ENCODE results near the gene KCNK10.
"Not testable (repeated sequence)": the region's sequence is repeated elsewhere in the genome, so short reads cannot be mapped to it uniquely, and the experiment has no call there.

Gene KCNK10

DNA sequence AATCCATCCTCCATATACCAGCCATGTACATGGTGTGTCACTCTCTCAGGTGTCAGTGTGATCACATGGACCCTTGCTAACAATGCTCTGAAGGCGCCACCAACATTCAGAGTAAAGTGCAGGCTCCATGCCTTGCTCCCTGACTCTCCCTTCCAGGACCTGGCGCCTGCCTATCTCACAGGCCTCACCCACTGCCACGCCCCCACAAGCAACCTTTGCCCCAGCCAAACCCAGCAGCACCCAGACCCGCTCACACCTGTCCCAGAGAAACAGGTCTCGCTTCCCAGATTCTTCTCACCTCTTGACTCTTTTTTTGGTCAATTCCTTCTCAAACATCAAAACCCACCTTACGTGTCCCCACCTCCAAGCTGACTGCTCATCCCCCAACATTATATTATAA lies 52.3 kb downstream of the KCNK10 start:
- H3K36me3 ChIP-seq (ENCODE audit: control insufficient read depth in 2 of 2, insufficient read depth in 2 of 2, low read length in 2 of 2): no peaks in the 10 kb centered on the region
- H3K4me1 ChIP-seq (ENCODE audit: control insufficient read depth, insufficient read depth, low read length): no peaks in the 10 kb centered on the region
- no peaks in the 10 kb centered on the region for H3K9me3 ChIP-seq (ENCODE audit: control insufficient read depth in 2 of 2, low read length in 2 of 2)
- no peak overlapping the region for H3K4me3 ChIP-seq (ENCODE audit: low read length in 2 of 2)
- H3K27ac ChIP-seq (ENCODE audit: low read length): no peak overlapping the region
- no peak overlapping the region for H3K9ac ChIP-seq (ENCODE audit: low read length in 2 of 2)
- H3K27me3 ChIP-seq (ENCODE audit: control insufficient read depth in 1 of 2, insufficient read depth in 2 of 2, low read length in 2 of 2): peaks cover 0 to 2% of the 10 kb centered on the region in 2 donors

DNA sequence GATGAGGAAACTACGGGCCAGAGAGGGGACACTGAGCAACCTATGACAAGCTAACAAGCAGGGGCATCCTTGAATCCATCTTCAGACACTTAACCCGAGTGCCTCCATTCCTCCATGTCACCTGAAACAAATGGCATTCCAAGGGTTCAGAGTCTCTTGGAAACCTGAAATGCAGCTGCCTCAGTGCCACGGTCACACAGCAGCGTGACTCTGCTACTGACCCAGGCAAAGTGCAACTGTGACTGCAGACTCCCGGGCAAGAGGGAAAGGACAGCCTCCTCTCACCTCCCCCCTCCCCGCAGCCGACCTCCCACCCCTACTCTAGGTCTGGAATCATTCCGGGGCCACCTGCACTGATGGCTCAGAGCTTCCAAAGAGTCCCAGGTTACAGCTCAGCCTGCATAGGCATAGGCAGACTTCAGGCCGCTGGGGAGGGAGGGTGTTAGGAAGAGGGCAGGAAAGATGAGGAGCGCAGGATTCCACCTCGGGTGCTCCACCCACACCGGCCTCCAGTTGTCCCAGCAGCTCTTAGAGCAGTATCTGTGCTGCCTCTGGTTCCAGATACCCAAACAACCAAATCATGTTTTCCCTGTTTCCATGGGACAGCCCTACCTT lies 53.2 kb downstream of the KCNK10 start:
- no peaks in the 10 kb centered on the region for H3K9me3 ChIP-seq (ENCODE audit: control insufficient read depth in 2 of 2, low read length in 2 of 2)
- peaks cover 0 to 2% of the 10 kb centered on the region in 2 donors for H3K27me3 ChIP-seq (ENCODE audit: control insufficient read depth in 1 of 2, insufficient read depth in 2 of 2, low read length in 2 of 2)
- no peak overlapping the region for H3K9ac ChIP-seq (ENCODE audit: low read length in 2 of 2)
- H3K27ac ChIP-seq (ENCODE audit: low read length): no peak overlapping the region
- no peak overlapping the region for H3K4me3 ChIP-seq (ENCODE audit: low read length in 2 of 2)
- no peaks in the 10 kb centered on the region for H3K36me3 ChIP-seq (ENCODE audit: control insufficient read depth in 2 of 2, insufficient read depth in 2 of 2, low read length in 2 of 2)
- no peaks in the 10 kb centered on the region for H3K4me1 ChIP-seq (ENCODE audit: control insufficient read depth, insufficient read depth, low read length)

DNA sequence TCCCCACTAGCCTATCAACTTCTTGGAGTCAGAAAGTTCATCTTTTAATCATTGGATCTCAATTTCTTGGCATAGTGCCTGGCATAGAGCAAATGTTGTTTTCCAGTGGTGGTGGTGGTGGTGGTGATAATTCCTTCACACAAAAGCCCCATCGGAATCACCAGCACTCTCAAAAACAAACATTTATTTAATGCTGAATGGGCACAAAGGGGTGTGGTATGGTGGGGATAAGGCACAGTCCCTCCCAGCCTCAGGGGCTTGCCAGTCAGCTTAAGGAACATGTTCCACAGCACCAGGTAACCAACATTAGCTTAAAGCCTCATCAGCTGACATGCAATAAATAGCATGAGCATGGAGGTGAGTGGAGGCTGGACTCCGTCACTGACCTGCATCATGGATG lies 56.6 kb downstream of the KCNK10 start:
- H3K9ac ChIP-seq (ENCODE audit: low read length in 2 of 2): no peak overlapping the region
- H3K4me1 ChIP-seq (ENCODE audit: control insufficient read depth, insufficient read depth, low read length): no peaks in the 10 kb centered on the region
- H3K4me3 ChIP-seq (ENCODE audit: low read length in 2 of 2): no peak overlapping the region
- H3K27ac ChIP-seq (ENCODE audit: low read length): no peak overlapping the region
- peaks cover 0 to 2% of the 10 kb centered on the region in 2 donors for H3K27me3 ChIP-seq (ENCODE audit: control insufficient read depth in 1 of 2, insufficient read depth in 2 of 2, low read length in 2 of 2)
- no peaks in the 10 kb centered on the region for H3K9me3 ChIP-seq (ENCODE audit: control insufficient read depth in 2 of 2, low read length in 2 of 2)
- no peaks in the 10 kb centered on the region for H3K36me3 ChIP-seq (ENCODE audit: control insufficient read depth in 2 of 2, insufficient read depth in 2 of 2, low read length in 2 of 2)

DNA sequence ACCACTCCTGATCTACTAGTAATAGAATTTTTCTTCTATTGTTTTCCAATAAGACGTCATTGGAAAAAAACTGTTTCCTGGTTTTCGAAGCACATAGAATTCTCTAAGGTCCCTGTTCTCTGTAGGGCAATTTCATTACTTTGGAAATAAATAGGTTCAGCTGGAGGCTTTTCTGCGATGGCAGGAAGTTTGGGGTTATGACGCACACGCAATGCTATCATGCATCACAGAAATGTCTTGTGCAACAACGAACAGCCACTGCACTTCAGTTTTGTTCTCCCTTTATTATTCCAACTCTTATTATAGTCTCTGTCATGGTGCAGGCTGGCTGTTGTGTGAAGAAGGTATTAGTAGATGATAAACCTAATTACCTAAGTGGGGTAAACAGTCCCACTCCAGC lies 59.0 kb downstream of the KCNK10 start:
- no peaks in the 10 kb centered on the region for H3K9me3 ChIP-seq (ENCODE audit: control insufficient read depth in 2 of 2, low read length in 2 of 2)
- H3K36me3 ChIP-seq (ENCODE audit: control insufficient read depth in 2 of 2, insufficient read depth in 2 of 2, low read length in 2 of 2): no peaks in the 10 kb centered on the region
- no peaks in the 10 kb centered on the region for H3K27me3 ChIP-seq (ENCODE audit: control insufficient read depth in 1 of 2, insufficient read depth in 2 of 2, low read length in 2 of 2)
- H3K9ac ChIP-seq (ENCODE audit: low read length in 2 of 2): no peak overlapping the region
- H3K27ac ChIP-seq (ENCODE audit: low read length): no peak overlapping the region
- no peaks in the 10 kb centered on the region for H3K4me1 ChIP-seq (ENCODE audit: control insufficient read depth, insufficient read depth, low read length)
- H3K4me3 ChIP-seq (ENCODE audit: low read length in 2 of 2): no peak overlapping the region

DNA sequence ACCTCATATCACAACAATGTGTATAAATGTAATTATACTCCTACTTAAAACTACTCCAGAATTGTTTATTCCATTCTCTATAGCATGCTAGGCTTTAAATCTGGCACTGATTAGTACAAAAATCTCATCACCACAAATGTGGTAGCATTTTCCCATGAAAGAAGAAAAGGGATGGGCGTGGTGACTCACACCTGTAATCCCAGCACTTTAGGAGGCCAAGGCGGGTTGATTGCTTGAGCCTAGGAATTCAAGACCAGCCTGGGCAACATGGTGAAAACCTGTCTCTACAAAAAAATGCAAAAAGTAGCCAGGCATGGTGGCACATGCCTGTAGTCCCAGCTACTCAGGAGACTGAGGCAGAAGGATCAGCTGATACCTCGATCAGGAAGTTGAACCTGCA lies 61.8 kb downstream of the KCNK10 start:
- not testable (repeated sequence) for H3K9ac ChIP-seq (ENCODE audit: low read length in 2 of 2); H3K4me3 ChIP-seq (ENCODE audit: low read length in 2 of 2); H3K4me1 ChIP-seq (ENCODE audit: control insufficient read depth, insufficient read depth, low read length); H3K9me3 ChIP-seq (ENCODE audit: control insufficient read depth in 2 of 2, low read length in 2 of 2); H3K27me3 ChIP-seq (ENCODE audit: control insufficient read depth in 1 of 2, insufficient read depth in 2 of 2, low read length in 2 of 2); H3K27ac ChIP-seq (ENCODE audit: low read length); H3K36me3 ChIP-seq (ENCODE audit: control insufficient read depth in 2 of 2, insufficient read depth in 2 of 2, low read length in 2 of 2)

DNA sequence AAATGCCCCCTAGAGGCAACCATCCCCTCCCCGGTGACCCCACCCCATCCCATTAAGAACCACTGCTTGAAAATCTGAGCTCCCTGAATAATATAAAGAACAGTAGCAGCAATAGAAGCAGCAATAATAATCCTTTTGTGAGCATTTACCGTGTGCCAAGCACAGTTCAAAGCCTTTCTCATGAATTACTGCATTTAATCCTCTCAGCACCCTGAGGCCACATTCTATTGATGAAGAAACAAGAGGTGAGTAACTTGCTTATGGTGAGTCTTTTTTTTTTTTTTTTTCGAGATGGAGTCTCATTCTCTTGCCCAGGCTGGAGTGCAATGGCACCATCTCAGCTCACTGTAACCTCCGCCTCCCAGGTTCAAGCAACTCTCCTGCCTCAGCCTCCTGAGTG lies 65.0 kb downstream of the KCNK10 start:
- H3K27ac ChIP-seq (ENCODE audit: low read length): no peak overlapping the region
- no peak overlapping the region for H3K9ac ChIP-seq (ENCODE audit: low read length in 2 of 2)
- no peak overlapping the region for H3K4me3 ChIP-seq (ENCODE audit: low read length in 2 of 2)
- H3K4me1 ChIP-seq (ENCODE audit: control insufficient read depth, insufficient read depth, low read length): no peaks in the 10 kb centered on the region
- H3K27me3 ChIP-seq (ENCODE audit: control insufficient read depth in 1 of 2, insufficient read depth in 2 of 2, low read length in 2 of 2): peaks cover 2 to 3% of the 10 kb centered on the region in 2 donors
- H3K36me3 ChIP-seq (ENCODE audit: control insufficient read depth in 2 of 2, insufficient read depth in 2 of 2, low read length in 2 of 2): no peaks in the 10 kb centered on the region
- no peaks in the 10 kb centered on the region for H3K9me3 ChIP-seq (ENCODE audit: control insufficient read depth in 2 of 2, low read length in 2 of 2)

DNA sequence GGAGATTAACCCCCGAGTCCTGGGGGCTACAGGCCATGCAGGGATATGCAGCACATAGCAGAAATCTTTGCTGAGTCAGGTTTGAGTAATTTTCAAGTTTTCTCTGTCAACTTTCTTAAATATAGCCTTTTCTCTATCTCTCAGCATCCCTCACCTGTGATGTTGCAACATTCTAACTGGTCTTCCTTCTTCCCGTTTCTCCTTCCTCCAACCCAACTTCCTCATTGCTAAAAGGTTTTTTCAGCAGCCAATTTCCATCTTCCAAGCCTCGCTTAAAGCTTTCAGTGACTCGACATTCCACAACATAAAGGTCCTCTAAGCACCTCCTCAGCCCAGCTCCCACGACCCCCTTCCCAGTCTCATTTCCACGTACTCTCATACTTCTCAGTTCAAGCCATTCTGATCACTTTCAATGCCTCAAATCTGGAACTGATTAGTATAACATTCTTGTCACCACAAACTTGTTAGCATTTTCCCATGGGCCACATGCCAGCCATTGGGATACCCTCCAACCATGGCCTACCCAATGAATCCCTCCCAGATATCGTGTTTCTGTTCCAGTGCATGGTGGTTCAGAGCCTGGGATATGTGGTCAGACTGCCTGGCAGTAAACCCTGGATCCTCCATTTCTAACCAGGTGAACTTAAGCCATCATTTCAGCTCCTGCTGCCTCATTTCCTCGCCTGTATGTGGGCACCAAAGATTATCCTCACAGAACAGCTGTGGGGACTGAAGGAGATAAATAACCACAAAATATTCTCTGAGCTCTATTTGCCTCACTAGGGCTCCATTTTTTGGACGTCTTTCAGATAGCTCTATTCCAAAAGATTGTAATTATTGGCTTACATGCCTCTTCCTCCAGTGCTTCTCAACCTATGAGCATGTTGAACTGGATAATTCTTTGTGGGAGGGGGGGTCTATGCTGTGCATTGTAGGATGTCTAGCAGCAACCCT lies 65.8 kb downstream of the KCNK10 start:
- no peak overlapping the region for H3K4me3 ChIP-seq (ENCODE audit: low read length in 2 of 2)
- H3K27ac ChIP-seq (ENCODE audit: low read length): no peak overlapping the region
- peaks cover 2 to 3% of the 10 kb centered on the region in 2 donors for H3K27me3 ChIP-seq (ENCODE audit: control insufficient read depth in 1 of 2, insufficient read depth in 2 of 2, low read length in 2 of 2)
- no peak overlapping the region for H3K9ac ChIP-seq (ENCODE audit: low read length in 2 of 2)
- H3K9me3 ChIP-seq (ENCODE audit: control insufficient read depth in 2 of 2, low read length in 2 of 2): no peaks in the 10 kb centered on the region
- no peaks in the 10 kb centered on the region for H3K36me3 ChIP-seq (ENCODE audit: control insufficient read depth in 2 of 2, insufficient read depth in 2 of 2, low read length in 2 of 2)
- no peaks in the 10 kb centered on the region for H3K4me1 ChIP-seq (ENCODE audit: control insufficient read depth, insufficient read depth, low read length)

DNA sequence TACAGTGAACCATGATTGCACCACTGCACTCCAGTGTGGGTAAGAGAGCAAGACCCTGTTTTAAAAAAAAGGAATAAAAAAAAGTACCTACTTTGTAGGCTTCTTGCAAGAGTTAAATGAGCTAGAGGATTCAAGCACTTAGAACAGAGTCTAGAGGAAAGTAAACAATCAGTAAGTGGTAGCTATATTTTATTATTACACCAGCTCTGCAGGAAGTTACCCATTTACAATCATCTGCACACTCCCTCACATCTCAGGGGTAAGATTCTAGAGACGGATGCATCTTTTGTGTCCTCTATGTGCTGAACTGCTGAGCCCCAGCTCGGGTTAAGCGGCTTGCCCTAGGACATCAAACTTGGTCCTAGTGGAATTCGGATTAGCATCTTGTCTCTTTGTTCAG lies 67.3 kb downstream of the KCNK10 start:
- Histone ChIP-seq H3K27me3 (ENCODE audit: control insufficient read depth in 1 of 2, insufficient read depth in 2 of 2, low read length in 2 of 2) (peaks cover 2 to 3% of the 10 kb centered on the region in 2 donors), H3K36me3 (ENCODE audit: control insufficient read depth in 2 of 2, insufficient read depth in 2 of 2, low read length in 2 of 2) (no peaks in the 10 kb centered on the region), H3K27ac (ENCODE audit: low read length) (no peak overlapping the region), H3K9ac (ENCODE audit: low read length in 2 of 2) (no peak overlapping the region), H3K9me3 (ENCODE audit: control insufficient read depth in 2 of 2, low read length in 2 of 2) (no peaks in the 10 kb centered on the region), H3K4me1 (ENCODE audit: control insufficient read depth, insufficient read depth, low read length) (no peaks in the 10 kb centered on the region), H3K4me3 (ENCODE audit: low read length in 2 of 2) (no peak overlapping the region)

DNA sequence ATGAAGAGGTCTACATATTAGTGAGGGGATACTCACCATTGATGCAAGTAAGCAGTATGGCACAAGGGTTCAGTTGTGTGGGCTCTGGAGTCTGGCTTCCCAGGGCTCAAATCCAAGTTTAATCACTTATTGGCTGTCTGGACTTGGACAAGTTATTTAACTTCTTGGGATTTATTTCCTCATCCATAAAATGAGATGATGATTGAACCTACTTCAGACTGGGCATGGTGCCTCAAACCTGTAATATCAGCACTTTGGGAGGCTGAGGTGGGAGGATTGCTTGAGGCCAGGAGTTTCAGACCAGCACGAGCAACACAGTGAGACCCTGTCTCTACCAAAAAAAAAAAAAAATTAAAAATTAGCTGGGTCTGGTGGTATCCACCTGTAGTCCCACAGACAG lies 67.9 kb downstream of the KCNK10 start:
- Histone ChIP-seq H3K27me3 (ENCODE audit: control insufficient read depth in 1 of 2, insufficient read depth in 2 of 2, low read length in 2 of 2) (peaks cover 2 to 3% of the 10 kb centered on the region in 2 donors), H3K9me3 (ENCODE audit: control insufficient read depth in 2 of 2, low read length in 2 of 2) (no peaks in the 10 kb centered on the region), H3K27ac (ENCODE audit: low read length) (no peak overlapping the region), H3K4me1 (ENCODE audit: control insufficient read depth, insufficient read depth, low read length) (no peaks in the 10 kb centered on the region), H3K36me3 (ENCODE audit: control insufficient read depth in 2 of 2, insufficient read depth in 2 of 2, low read length in 2 of 2) (no peaks in the 10 kb centered on the region), H3K4me3 (ENCODE audit: low read length in 2 of 2) (no peak overlapping the region), H3K9ac (ENCODE audit: low read length in 2 of 2) (no peak overlapping the region)

DNA sequence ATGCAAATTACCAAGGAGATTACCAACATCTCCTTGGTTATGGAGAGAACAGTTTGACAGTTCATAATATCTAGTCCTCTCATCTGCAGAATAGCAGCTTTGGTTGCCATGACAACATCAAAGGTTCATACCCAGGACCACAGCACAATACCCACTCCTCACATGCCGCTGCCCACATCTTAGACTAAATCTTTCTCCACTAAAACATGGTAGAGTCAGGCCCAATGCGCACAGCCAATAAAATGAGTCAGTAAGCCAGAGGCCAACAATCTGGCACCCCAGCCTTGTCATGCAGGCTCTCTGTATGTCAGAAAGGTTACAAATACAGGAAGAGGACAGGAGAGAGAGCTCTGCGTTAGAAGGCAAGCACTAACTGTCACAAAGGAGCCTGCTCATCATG lies 70.6 kb downstream of the KCNK10 start:
- H3K9me3 ChIP-seq (ENCODE audit: control insufficient read depth in 2 of 2, low read length in 2 of 2): no peaks in the 10 kb centered on the region
- no peaks in the 10 kb centered on the region for H3K4me1 ChIP-seq (ENCODE audit: control insufficient read depth, insufficient read depth, low read length)
- H3K36me3 ChIP-seq (ENCODE audit: control insufficient read depth in 2 of 2, insufficient read depth in 2 of 2, low read length in 2 of 2): no peaks in the 10 kb centered on the region
- H3K27me3 ChIP-seq (ENCODE audit: control insufficient read depth in 1 of 2, insufficient read depth in 2 of 2, low read length in 2 of 2): peaks cover 2 to 3% of the 10 kb centered on the region in 2 donors
- H3K27ac ChIP-seq (ENCODE audit: low read length): no peak overlapping the region
- H3K9ac ChIP-seq (ENCODE audit: low read length in 2 of 2): no peak overlapping the region
- no peak overlapping the region for H3K4me3 ChIP-seq (ENCODE audit: low read length in 2 of 2)

DNA sequence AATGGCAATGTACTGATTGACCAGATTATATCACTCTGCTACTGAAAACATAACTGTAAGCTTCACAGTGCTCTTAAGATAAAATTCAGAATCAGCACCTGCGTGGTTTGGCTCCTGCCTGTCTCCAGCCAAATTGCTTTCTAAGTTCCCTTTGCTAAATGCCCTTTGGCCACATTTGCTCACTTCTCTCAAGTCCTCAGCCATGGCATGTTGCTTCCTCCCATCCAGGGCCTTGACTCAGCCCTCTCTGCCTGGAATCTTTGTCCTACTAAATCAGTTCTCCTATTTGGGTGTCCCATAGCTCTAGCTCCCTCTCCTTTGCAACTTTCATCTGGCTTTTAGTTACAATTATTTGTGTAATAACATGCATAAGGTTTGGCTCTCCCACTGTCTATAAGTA lies 71.4 kb downstream of the KCNK10 start:
- Histone ChIP-seq H3K36me3 (ENCODE audit: control insufficient read depth in 2 of 2, insufficient read depth in 2 of 2, low read length in 2 of 2) (no peaks in the 10 kb centered on the region), H3K4me3 (ENCODE audit: low read length in 2 of 2) (no peak overlapping the region), H3K27ac (ENCODE audit: low read length) (no peak overlapping the region), H3K4me1 (ENCODE audit: control insufficient read depth, insufficient read depth, low read length) (no peaks in the 10 kb centered on the region), H3K9me3 (ENCODE audit: control insufficient read depth in 2 of 2, low read length in 2 of 2) (no peaks in the 10 kb centered on the region), H3K9ac (ENCODE audit: low read length in 2 of 2) (no peak overlapping the region), H3K27me3 (ENCODE audit: control insufficient read depth in 1 of 2, insufficient read depth in 2 of 2, low read length in 2 of 2) (peaks cover 3 to 4% of the 10 kb centered on the region in 2 donors)

All from stomach smooth muscle (tissue), 2 donors.